HEK293 (cell line): Measurements from ENCODE around the gene LGALS3BP.

ENCODE experiments used
- CTCF ChIA-PET: fragments of 350-600 bp; formaldehyde crosslinking; extraction: SDS; loops from one replicate; lab custom pipeline; 2021; ENCODE audit warnings: antibody characterized with exemption; lab: Yijun Ruan, JAX
- POLR2A ChIA-PET: fragments of 300-600 bp; formaldehyde crosslinking; extraction: SDS; loops from one replicate; lab custom pipeline; 2020; ENCODE audit warnings: antibody characterized with exemption, inconsistent platforms; lab: Yijun Ruan, JAX
- H3K27ac ChIP-seq: fragments of 200-500 bp; sonication (Bioruptor generic); 2 replicates; pipeline ENCODE4 v1.5.1; 2014; ENCODE audit warnings: low read depth, low read length, control low read depth, inconsistent platforms; ENCODE audit errors: extremely low read depth
- H3K36me3 ChIP-seq, 2 experiments: fragments of 200-500 bp in 1 of 2; sonication (Bioruptor generic) in 1 of 2; 1 replicate in 1 of 2; 2 replicates in 1 of 2; pipeline ENCODE4 v1.5.1; 2014 to 2017; ENCODE audit warnings: inconsistent platforms in 2 of 2, low read length in 2 of 2; ENCODE audit not compliant: control insufficient read depth in 2 of 2, insufficient read depth in 1 of 2
- H3K4me1 ChIP-seq: fragments of 200-500 bp; sonication (Bioruptor generic); 2 replicates; pipeline ENCODE4 v1.5.1; 2014; ENCODE audit warnings: mild to moderate bottlenecking, low read length, inconsistent platforms; ENCODE audit not compliant: control insufficient read depth, insufficient read depth
- H3K4me3 ChIP-seq: 2 replicates; pipeline ENCODE4 v1.5.1; 2011; ENCODE audit warnings: low read depth, mild to moderate bottlenecking, control low read depth, low read length, moderate library complexity
- H3K9me3 ChIP-seq: fragments of 200-500 bp; sonication (Bioruptor generic); 2 replicates; pipeline ENCODE4 v1.5.1; 2014; ENCODE audit warnings: low read depth, low read length, inconsistent platforms; ENCODE audit not compliant: control insufficient read depth, insufficient read depth
- KLF10 ChIP-seq: fragments of 450-650 bp; IDR thresholded peaks from 2 replicates; pipeline ENCODE4 v1.5.1; 2018; ENCODE audit warnings: missing biosample characterization, mild to moderate bottlenecking, missing genetic modification characterization
- KLF16 ChIP-seq: fragments of 450-650 bp; formaldehyde crosslinking; IDR thresholded peaks from 2 replicates; pipeline ENCODE4 v1.5.1; 2017; ENCODE audit warnings: missing biosample characterization, missing genetic modification characterization
- MZF1 ChIP-seq: fragments of 450-650 bp; formaldehyde crosslinking; IDR thresholded peaks from 2 replicates; pipeline ENCODE4 v1.5.1; 2017; ENCODE audit warnings: missing biosample characterization, missing genetic modification characterization, borderline replicate concordance
- SP7 ChIP-seq: fragments of 450-650 bp; formaldehyde crosslinking; IDR thresholded peaks from 2 replicates; pipeline ENCODE4 v1.5.1; 2016; ENCODE audit warnings: missing biosample characterization, missing genetic modification characterization
- YY2 ChIP-seq: fragments of 450-650 bp; formaldehyde crosslinking; IDR thresholded peaks from 2 replicates; pipeline ENCODE4 v1.5.1; 2016; ENCODE audit warnings: missing biosample characterization, missing genetic modification characterization
- ZFHX2 ChIP-seq: fragments of 450-650 bp; formaldehyde crosslinking; conservative IDR thresholded peaks from 2 replicates; pipeline ENCODE4 v1.5.1; 2016; ENCODE audit warnings: missing biosample characterization, missing genetic modification characterization
- ZNF112 ChIP-seq: fragments of 450-650 bp; formaldehyde crosslinking; IDR thresholded peaks from 2 replicates; pipeline ENCODE4 v1.5.0; 2017; ENCODE audit warnings: missing biosample characterization, missing genetic modification characterization
- ZNF311 ChIP-seq: fragments of 450-650 bp; formaldehyde crosslinking; IDR thresholded peaks from 2 replicates; pipeline ENCODE4 v1.5.1; 2017; ENCODE audit warnings: missing biosample characterization, missing genetic modification characterization, borderline replicate concordance
- ZNF404 ChIP-seq: fragments of 450-650 bp; formaldehyde crosslinking; IDR thresholded peaks from 2 replicates; pipeline ENCODE4 v1.5.1; 2017; ENCODE audit warnings: missing biosample characterization, missing genetic modification characterization
- ZNF433 ChIP-seq: fragments of 450-650 bp; formaldehyde crosslinking; IDR thresholded peaks from 2 replicates; pipeline ENCODE4 v1.5.1; 2016; ENCODE audit warnings: missing biosample characterization, missing genetic modification characterization, low read depth
- ZNF473 ChIP-seq: fragments of 450-650 bp; formaldehyde crosslinking; IDR thresholded peaks from 2 replicates; pipeline ENCODE4 v1.5.1; 2017; ENCODE audit warnings: missing biosample characterization, missing genetic modification characterization
- ZNF623 ChIP-seq: fragments of 450-650 bp; formaldehyde crosslinking; IDR thresholded peaks from 2 replicates; pipeline ENCODE4 v1.5.1; 2016; ENCODE audit warnings: missing biosample characterization, missing genetic modification characterization
- ZNF654 ChIP-seq: fragments of 450-650 bp; formaldehyde crosslinking; IDR thresholded peaks from 2 replicates; pipeline ENCODE4 v1.5.1; 2016; ENCODE audit warnings: low read depth, missing biosample characterization, missing genetic modification characterization
- ZSCAN23 ChIP-seq: fragments of 450-650 bp; formaldehyde crosslinking; IDR thresholded peaks from 2 replicates; pipeline ENCODE4 v1.5.1; 2016; ENCODE audit warnings: missing biosample characterization, missing genetic modification characterization
- ZXDB ChIP-seq: fragments of 450-650 bp; formaldehyde crosslinking; IDR thresholded peaks from 2 replicates; pipeline ENCODE4 v1.5.1; 2016; ENCODE audit warnings: missing biosample characterization, missing genetic modification characterization
- TF ChIP-seq, protein P1 (sequence below): fragments of 450-650 bp; formaldehyde crosslinking; IDR thresholded peaks from 2 replicates; pipeline ENCODE4 v1.5.1; 2017; ENCODE audit warnings: missing biosample characterization, missing genetic modification characterization
- TF ChIP-seq, protein P2 (sequence below): fragments of 450-650 bp; formaldehyde crosslinking; IDR thresholded peaks from 2 replicates; pipeline ENCODE4 v1.5.1; 2016; ENCODE audit warnings: missing biosample characterization, missing genetic modification characterization, low read depth
- TF ChIP-seq, protein P3 (sequence below): fragments of 450-650 bp; formaldehyde crosslinking; IDR thresholded peaks from 2 replicates; pipeline ENCODE4 v1.5.1; 2016; ENCODE audit warnings: missing biosample characterization, missing genetic modification characterization, borderline replicate concordance
- TF ChIP-seq, protein P4 (sequence below): fragments of 450-650 bp; formaldehyde crosslinking; IDR thresholded peaks from 2 replicates; pipeline ENCODE4 v1.5.1; 2016; ENCODE audit warnings: missing biosample characterization, missing genetic modification characterization
- TF ChIP-seq, protein P5 (sequence below): fragments of 450-650 bp; formaldehyde crosslinking; IDR thresholded peaks from 2 replicates; pipeline ENCODE4 v1.5.1; 2016; ENCODE audit warnings: missing biosample characterization, missing genetic modification characterization
- TF ChIP-seq, protein P6 (sequence below): fragments of 450-650 bp; formaldehyde crosslinking; IDR thresholded peaks from 2 replicates; pipeline ENCODE4 v1.5.1; 2016; ENCODE audit warnings: missing biosample characterization, missing genetic modification characterization

The LGALS3BP gene

DNA sequence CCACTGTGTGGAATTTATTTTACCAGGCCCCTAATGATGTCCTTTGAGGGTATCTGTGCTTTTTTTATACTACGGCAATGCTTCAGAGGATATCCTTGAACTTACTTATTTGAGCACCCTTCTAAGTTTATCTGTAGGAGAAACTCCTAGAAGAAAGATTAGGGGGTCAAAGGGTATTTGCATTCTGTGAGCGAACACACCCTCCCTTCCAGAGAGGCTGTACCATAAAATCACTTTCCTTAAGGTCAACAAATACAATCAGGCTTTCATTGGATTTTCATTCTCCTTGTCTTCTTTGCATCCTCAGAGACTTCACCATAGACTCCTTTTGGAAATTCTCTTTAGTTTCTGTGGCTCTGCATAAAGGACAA, 39.5 kb upstream of the LGALS3BP start (continued):
- TF ChIP-seq, protein P1, sequence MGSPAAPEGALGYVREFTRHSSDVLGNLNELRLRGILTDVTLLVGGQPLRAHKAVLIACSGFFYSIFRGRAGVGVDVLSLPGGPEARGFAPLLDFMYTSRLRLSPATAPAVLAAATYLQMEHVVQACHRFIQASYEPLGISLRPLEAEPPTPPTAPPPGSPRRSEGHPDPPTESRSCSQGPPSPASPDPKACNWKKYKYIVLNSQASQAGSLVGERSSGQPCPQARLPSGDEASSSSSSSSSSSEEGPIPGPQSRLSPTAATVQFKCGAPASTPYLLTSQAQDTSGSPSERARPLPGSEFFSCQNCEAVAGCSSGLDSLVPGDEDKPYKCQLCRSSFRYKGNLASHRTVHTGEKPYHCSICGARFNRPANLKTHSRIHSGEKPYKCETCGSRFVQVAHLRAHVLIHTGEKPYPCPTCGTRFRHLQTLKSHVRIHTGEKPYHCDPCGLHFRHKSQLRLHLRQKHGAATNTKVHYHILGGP (tag by site-specific recombination) = no peak
- TF ChIP-seq ZNF311 (tag by site-specific recombination) = no peak
- no peak for TF ChIP-seq ZNF473
- no peak for TF ChIP-seq ZNF433 (tag by site-specific recombination)
- TF ChIP-seq YY2 (tag by site-specific recombination) = no peak
- TF ChIP-seq, protein P2, sequence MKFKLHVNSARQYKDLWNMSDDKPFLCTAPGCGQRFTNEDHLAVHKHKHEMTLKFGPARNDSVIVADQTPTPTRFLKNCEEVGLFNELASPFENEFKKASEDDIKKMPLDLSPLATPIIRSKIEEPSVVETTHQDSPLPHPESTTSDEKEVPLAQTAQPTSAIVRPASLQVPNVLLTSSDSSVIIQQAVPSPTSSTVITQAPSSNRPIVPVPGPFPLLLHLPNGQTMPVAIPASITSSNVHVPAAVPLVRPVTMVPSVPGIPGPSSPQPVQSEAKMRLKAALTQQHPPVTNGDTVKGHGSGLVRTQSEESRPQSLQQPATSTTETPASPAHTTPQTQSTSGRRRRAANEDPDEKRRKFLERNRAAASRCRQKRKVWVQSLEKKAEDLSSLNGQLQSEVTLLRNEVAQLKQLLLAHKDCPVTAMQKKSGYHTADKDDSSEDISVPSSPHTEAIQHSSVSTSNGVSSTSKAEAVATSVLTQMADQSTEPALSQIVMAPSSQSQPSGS (tag by site-specific recombination) = no peak
- TF ChIP-seq, protein P3, sequence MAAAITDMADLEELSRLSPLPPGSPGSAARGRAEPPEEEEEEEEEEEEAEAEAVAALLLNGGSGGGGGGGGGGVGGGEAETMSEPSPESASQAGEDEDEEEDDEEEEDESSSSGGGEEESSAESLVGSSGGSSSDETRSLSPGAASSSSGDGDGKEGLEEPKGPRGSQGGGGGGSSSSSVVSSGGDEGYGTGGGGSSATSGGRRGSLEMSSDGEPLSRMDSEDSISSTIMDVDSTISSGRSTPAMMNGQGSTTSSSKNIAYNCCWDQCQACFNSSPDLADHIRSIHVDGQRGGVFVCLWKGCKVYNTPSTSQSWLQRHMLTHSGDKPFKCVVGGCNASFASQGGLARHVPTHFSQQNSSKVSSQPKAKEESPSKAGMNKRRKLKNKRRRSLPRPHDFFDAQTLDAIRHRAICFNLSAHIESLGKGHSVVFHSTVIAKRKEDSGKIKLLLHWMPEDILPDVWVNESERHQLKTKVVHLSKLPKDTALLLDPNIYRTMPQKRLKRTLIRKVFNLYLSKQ = no peak

DNA sequence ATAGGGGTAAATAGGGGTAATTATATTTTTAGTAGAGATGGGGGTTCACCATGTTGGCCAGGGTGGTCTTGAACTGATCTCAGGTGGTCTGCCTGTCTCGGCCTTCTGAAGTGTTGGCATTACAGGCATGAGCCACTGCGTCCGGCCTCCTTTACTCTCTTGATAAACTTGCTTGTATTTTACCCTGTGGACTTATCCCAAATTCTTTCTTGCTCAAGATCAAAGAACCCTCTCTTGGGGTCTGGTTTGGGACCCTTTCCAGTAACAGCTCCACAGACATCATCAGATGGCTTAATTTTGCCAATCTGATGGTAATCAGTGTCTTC, 38.6 kb upstream of the LGALS3BP start:
- Histone ChIP-seq H3K4me1 (peaks cover 15% of the 10 kb centered on the region), H3K36me3 (no peaks in the 10 kb centered on the region)
- TF ChIP-seq KLF16 (tag by site-specific recombination) (no peak), MZF1 (tag by site-specific recombination) (no peak), KLF10 (no peak), SP7 (tag by site-specific recombination) (no peak), ZNF404 (tag by site-specific recombination) (no peak), ZSCAN23 (no peak), ZXDB (tag by site-specific recombination) (no peak), ZNF112 (tag by site-specific recombination) (no peak), ZNF654 (tag by site-specific recombination) (no peak), ZFHX2 (no peak), ZNF623 (tag by site-specific recombination) (no peak)
- TF ChIP-seq, protein P4, sequence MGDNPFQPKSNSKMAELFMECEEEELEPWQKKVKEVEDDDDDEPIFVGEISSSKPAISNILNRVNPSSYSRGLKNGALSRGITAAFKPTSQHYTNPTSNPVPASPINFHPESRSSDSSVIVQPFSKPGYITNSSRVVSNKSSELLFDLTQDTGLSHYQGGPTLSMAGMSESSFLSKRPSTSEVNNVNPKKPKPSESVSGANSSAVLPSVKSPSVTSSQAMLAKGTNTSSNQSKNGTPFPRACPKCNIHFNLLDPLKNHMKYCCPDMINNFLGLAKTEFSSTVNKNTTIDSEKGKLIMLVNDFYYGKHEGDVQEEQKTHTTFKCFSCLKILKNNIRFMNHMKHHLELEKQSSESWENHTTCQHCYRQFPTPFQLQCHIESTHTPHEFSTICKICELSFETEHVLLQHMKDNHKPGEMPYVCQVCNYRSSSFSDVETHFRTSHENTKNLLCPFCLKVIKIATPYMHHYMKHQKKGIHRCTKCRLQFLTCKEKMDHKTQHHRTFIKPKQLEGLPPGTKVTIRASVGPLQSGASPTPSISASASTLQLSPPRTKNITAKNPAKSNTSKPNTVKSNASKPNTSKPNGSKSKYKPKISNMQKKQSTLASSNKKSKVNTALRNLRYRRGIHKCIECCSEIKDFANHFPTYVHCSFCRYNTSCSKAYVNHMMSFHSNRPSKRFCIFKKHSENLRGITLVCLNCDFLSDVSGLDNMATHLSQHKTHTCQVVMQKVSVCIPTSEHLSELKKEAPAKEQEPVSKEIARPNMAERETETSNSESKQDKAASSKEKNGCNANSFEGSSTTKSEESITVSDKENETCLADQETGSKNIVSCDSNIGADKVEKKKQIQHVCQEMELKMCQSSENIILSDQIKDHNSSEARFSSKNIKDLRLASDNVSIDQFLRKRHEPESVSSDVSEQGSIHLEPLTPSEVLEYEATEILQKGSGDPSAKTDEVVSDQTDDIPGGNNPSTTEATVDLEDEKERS (tag by site-specific recombination) = no peak
- TF ChIP-seq, protein P5, sequence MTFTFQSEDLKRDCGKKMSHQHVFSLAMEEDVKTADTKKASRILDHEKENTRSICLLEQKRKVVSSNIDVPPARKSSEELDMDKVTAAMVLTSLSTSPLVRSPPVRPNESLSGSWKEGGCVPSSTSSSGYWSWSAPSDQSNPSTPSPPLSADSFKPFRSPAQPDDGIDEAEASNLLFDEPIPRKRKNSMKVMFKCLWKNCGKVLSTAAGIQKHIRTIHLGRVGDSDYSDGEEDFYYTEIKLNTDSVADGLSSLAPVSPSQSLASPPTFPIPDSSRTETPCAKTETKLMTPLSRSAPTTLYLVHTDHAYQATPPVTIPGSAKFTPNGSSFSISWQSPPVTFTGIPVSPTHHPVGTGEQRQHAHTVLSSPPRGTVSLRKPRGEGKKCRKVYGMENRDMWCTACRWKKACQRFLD (tag by site-specific recombination) = no peak
- TF ChIP-seq, protein P6, sequence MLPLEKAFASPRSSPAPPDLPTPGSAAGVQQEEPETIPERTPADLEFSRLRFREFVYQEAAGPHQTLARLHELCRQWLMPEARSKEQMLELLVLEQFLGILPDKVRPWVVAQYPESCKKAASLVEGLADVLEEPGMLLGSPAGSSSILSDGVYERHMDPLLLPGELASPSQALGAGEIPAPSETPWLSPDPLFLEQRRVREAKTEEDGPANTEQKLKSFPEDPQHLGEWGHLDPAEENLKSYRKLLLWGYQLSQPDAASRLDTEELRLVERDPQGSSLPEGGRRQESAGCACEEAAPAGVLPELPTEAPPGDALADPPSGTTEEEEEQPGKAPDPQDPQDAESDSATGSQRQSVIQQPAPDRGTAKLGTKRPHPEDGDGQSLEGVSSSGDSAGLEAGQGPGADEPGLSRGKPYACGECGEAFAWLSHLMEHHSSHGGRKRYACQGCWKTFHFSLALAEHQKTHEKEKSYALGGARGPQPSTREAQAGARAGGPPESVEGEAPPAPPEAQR (tag by site-specific recombination) = no peak
- TF ChIP-seq, all 188 proteins: peak for 0
- Histone ChIP-seq H3K4me3 (no peak overlapping the region), H3K27ac (no peak overlapping the region), H3K9me3 (no peaks in the 10 kb centered on the region)
- POLR2A ChIA-PET = no interaction called here
- CTCF ChIA-PET = interaction anchor here (0.6 to 11.1 kb wide), 12 partner anchors 21 to 379 kb away, joined by 3 to 122 read pairs (median 3); no protein-coding TSS in a partner anchor
